Measurements from ENCODE around the gene ARHGEF38.
"Not testable (repeated sequence)": the region's sequence is repeated elsewhere in the genome, so short reads cannot be mapped to it uniquely, and the experiment has no call there.

Gene ARHGEF38

DNA sequence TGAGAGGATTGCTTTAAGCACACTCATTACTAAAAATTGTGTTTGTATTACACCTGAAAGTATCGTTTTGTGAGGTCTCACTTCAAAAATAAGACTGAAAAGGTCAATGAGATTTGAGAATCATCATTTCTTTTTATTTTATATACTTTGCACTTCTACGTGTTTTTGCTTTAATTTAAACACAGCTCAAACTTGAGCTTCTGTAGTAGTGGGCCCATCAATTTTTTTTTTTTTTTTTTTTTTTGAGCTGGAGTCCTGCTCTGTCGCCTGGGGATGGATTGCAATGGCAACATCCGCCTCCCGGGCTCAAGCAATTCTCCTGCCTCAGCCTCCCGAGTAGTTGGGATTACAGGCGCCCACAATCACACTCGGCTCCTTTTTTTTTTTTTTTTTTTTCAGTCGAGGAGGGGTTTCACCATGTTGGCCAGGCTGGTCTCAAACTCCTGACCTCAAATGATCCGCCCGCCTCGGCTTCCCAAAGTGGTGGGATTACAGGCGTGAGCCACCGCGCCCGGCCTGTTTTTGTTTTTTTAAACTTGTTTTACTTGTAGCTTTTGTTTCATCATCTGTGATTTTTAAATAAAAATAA, 157.7 kb downstream of the ARHGEF38 start:
- peak; percentile 67 for DNase-seq (ENCODE audit: low read depth, low spot score)

DNA sequence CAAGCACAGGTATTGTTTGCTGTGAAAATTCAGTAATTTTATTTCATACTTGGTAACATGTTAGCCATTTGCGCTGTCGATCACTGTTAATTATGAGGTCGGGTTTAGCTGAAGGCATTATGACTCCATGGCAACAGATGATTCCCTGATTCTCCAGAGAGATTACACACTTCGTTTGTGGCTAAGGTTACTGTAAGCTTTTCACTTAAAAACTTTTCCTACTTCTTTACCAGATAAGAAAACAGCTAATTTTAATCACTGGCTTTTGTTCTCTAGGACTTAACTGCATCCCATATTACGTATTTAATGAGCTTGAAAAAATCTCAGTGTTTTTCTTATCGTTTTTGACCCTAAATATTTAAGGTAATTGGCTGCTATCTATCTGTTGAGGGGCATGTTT, 158.3 kb downstream of the ARHGEF38 start:
- DNase-seq (ENCODE audit: low read depth, low spot score): no peak

DNA sequence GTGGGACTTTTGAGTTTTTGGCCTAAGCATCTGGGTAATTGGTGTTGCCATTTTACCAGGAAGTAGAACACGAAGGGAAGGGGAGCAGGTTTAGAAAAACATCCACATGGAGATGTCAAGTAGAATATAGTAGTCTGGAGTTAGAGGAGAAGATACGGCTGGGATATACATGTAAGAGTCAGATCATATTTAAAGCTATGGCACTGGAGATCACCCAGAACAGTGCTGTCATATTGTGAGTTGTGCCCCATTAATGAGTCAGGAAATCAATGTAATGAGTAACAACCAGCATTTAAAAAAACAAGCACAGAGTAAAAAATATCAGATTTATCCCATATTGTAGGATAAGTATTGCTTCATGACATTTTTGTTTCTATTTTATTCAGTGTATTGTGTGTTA, 160.3 kb downstream of the ARHGEF38 start:
- no peak for DNase-seq (ENCODE audit: low read depth, low spot score)

DNA sequence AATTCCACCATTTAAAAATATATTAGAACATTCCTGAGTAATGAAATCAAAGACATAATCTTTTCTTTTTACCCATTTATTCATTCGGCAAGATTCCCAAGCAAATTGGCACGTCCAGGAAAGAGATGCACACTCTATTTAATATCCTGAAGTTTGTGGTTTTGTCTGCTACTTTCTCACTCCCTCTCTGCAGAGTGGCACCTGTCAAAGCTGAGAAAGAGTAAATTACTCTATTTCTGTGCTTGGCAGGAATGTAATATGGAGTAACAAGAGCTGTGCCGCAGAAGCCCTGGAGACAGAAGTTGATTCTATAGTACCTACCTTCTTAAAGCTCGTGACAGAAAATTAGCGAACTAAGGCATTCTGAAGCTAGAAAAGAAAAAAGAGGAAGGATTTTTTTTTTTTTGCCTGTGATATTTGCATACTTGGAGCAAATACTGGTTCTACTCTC, 161.7 kb downstream of the ARHGEF38 start:
- no peak for DNase-seq (ENCODE audit: low read depth, low spot score)

DNA sequence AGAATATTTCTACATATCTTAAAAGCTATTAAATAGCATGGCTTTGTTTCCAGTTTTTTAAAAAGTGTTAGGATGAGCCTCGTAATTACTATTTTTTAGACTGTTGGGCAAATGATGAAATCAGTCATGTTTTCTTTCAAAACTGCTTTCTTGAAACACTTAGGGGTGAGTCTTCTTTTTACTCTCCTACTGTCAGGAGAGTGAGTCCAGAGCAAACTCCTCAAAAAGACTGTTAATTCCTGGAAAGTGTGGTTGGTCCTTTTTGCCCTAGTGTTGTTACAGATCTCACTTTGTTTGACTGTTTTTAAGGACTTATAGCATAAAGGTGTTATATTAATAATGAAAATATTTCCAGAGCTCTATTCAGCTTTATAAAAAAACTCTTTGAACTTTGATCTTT, 162.5 kb downstream of the ARHGEF38 start:
- DNase-seq (ENCODE audit: low read depth, low spot score): no peak

DNA sequence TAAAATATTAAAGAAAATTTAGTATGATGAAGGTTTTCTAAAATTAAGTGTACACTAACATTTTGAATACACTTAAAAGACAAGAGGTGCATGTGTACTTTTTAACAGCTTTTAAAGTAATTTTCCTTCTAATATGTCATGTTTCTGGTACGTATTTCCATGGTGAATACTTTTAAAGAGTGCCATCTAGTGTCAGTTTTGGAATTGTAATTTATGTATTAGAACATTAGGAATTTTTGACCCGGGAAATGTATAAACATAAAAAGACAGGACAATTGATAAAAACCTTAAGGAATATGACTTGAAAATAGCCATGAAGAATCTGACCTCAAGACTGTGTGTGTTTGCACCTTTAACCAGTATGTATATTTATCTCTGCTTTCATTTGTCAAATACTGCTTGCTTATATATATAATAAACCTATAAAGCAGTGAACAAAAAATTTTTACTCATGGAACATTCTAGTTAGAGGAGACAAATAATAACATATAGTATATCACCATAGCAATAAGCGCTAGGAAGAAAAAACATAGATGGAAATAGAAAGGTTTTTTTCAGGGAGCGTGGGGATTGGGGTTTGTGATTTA, 163.4 kb downstream of the ARHGEF38 start:
- no peak for DNase-seq (ENCODE audit: low read depth, low spot score)

DNA sequence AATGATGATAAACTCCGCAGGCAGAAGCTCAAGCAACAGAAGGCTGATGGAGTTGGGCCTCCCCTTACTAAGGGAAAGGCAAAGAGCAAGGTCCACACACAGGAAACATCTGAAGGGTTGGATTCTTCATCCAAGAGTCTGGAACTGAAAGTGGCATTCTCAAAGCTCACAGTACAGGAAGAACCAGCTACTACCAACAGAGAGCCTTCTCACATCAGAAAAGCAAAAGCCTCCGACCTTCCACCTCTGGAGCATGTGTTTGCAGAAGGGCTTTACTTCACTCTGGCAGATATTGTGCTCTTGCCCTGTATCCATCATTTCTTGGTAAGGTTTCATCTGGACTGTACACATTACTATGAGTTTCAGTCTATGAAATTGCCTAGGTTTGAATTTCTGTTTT, 166.8 kb downstream of the ARHGEF38 start:
- DNase-seq (ENCODE audit: low read depth, low spot score): no peak

DNA sequence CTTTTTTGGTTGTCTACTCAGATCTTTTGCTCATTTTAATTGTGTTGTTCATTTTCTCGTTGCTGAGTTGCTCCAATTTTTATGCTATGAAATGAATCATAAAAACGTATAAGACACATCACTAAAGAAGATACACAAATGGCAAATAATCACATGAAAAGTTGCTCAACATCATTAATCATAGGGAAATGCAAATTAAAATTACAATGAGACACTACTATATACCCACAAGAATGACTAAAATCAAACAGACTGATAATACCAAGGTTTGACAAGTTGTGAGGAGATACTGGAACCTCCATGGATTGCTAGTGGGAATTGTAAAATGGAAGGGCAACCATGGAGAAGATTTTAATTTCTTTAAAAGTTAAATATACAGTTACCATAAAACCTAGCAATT, 173.2 kb downstream of the ARHGEF38 start:
- DNase-seq (ENCODE audit: low read depth, low spot score): no peak

DNA sequence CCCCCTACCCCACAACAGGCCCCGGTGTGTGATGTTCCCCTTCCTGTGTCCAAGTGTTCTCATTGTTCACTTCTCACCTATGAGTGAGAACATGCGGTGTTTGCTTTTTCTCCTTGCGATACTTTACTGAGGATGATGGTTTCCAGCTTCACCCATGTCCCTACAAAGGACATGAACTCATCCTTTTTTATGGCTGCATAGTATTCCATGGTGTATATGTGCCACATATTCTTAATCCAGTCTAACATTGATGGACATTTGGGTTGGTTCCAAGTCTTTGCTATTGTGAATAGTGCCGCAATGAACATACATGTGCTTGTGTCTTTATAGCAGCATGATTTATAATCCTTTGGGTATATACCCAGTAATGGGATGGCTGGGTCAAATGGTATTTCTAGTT, 177.5 kb downstream of the ARHGEF38 start:
- not testable (repeated sequence) for DNase-seq (ENCODE audit: low read depth, low spot score)

Measured in ELF-1 (cell line).